Measurements from ENCODE around the gene BCR. TPM values are rescaled to one million over a fixed set of nuclear protein-coding genes. Genes with fewer than 3 reads are reported as not detected.

BCR gene
- total RNA-seq, 1 experiment from 2014 or later, result 77.0 TPM

DNA sequence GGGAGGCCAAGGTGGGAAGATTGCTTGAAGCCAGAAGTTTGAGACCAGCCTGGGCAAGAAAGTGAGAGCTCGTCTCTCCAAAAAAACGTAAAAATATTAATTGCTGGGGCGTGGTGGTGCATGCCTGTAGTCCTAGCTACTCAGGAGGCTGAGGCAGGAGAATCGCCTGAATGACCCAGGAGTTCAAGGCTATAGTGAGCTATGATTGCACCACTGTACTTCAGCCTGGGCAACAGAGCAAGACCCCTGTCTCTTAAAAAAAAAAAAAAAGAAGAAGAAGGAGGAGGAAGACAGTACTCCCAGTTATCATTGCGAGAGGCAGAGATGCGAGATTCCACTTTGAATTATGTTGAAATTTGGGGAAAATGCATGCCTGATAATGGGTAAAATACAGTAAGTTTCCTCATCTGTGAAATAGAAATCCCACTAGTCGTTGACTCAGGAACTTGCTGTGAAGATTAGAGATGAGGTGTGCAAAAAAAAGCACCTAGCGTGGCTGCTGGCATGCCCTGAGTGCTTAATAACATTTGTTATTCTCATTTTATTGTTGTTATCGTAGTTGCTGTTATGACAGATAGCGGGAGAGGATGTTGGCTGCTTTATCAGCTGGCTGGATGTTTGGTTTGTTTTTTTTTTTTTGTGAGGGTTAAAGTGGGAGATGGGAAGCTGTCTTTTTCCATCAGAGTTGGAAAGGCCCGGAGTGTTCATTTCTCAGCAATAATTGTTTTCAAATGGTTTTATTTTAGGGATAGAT lies 33.4 kb downstream of the BCR start:
- Mint-ChIP-seq H3K27me3 (ENCODE audit: low read depth) (no peaks in the 10 kb centered on the region), H3K4me1 (peaks cover 47 to 49% of the 10 kb centered on the region in 2 experiments), H3K4me3 (no peak overlapping the region), H3K27ac (peak overlapping the region in 2 of 3 experiments; percentile 26 to 83; a peak in 2 of 7 replicates), H3K36me3 (ENCODE audit: insufficient read depth in 1 of 3, low read depth in 3 of 3) (peaks cover 2 to 6% (median 3%) of the 10 kb centered on the region in 3 experiments; a peak in 4 of 7 replicates), H3K9me3 (no peaks in the 10 kb centered on the region)
- H4K20me1 ChIP-seq (ENCODE audit: control insufficient read depth, insufficient read depth, insufficient read length), result no peaks in the 10 kb centered on the region
- no peak overlapping the region for H3K9ac ChIP-seq (ENCODE audit: extremely low read depth, insufficient read length, low read length)
- peaks cover 19% of the 10 kb centered on the region for H3K79me1 ChIP-seq (ENCODE audit: insufficient read depth, low read depth, low read length, poor library complexity, severe bottlenecking)
- peaks cover 44% of the 10 kb centered on the region for H3K79me2 ChIP-seq (ENCODE audit: insufficient read depth, low read length)
- no peak overlapping the region for H2AK5ac ChIP-seq (ENCODE audit: insufficient read length, low read length)
- H2BK5ac ChIP-seq (ENCODE audit: insufficient read length, low read length), result no peak overlapping the region
- no CpG with 5 or more reads among the region's 11 CpGs for WGBS (ENCODE audit: extremely low coverage, insufficient read length, low lambda C conversion rate)
- no peak overlapping the region for H2BK120ac ChIP-seq (ENCODE audit: low read depth, low read length, poor library complexity, severe bottlenecking)
- no peak overlapping the region for H4K91ac ChIP-seq (ENCODE audit: insufficient read length, low read depth, low read length)
- no peak overlapping the region for H4K8ac ChIP-seq (replicated peaks; ENCODE audit: insufficient read length, low read depth, low read length)
- no peak overlapping the region for H3K4ac ChIP-seq (ENCODE audit: low read depth, low read length)
- TF ChIP-seq, protein P1, sequence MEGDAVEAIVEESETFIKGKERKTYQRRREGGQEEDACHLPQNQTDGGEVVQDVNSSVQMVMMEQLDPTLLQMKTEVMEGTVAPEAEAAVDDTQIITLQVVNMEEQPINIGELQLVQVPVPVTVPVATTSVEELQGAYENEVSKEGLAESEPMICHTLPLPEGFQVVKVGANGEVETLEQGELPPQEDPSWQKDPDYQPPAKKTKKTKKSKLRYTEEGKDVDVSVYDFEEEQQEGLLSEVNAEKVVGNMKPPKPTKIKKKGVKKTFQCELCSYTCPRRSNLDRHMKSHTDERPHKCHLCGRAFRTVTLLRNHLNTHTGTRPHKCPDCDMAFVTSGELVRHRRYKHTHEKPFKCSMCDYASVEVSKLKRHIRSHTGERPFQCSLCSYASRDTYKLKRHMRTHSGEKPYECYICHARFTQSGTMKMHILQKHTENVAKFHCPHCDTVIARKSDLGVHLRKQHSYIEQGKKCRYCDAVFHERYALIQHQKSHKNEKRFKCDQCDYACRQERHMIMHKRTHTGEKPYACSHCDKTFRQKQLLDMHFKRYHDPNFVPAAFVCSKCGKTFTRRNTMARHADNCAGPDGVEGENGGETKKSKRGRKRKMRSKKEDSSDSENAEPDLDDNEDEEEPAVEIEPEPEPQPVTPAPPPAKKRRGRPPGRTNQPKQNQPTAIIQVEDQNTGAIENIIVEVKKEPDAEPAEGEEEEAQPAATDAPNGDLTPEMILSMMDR (conservative IDR thresholded peaks at IDR 0.05), result no peak
- H3K27ac ChIP-seq (ENCODE audit: insufficient read length, low read depth, low read length), result no peak overlapping the region
- H3K18ac ChIP-seq (ENCODE audit: insufficient read length, low read depth, low read length), result no peak overlapping the region
- no peaks in the 10 kb centered on the region for H3K23me2 ChIP-seq (ENCODE audit: insufficient read length, low read depth, low read length, poor library complexity, severe bottlenecking)
- no peak overlapping the region for H2BK15ac ChIP-seq (ENCODE audit: low read depth, low read length)
- H3K4me2 ChIP-seq (ENCODE audit: insufficient read depth, insufficient read length, low read length), result no peak overlapping the region
- no peak overlapping the region for H3K23ac ChIP-seq (ENCODE audit: insufficient read length, low read depth, low read length)
- H2AFZ ChIP-seq (ENCODE audit: low read length), result no peak overlapping the region
- H2BK12ac ChIP-seq (ENCODE audit: insufficient read length, low read depth, low read length), result no peak overlapping the region
- H3K4me1 ChIP-seq (ENCODE audit: insufficient read depth, low read length), result peaks cover 5% of the 10 kb centered on the region; the same call in 1 of the 2 replicates
- H4K5ac ChIP-seq (ENCODE audit: insufficient read length, low read depth, low read length), result no peak overlapping the region
- no peaks in the 10 kb centered on the region for H3K9me3 ChIP-seq (ENCODE audit: control insufficient read depth, low read depth, low read length)
- no peaks in the 10 kb centered on the region for H3K27me3 ChIP-seq (ENCODE audit: insufficient read depth, low read length)
- no peak for DNase-seq
- no peak overlapping the region for H3T11ph ChIP-seq (ENCODE audit: low read length)
- no peak overlapping the region for H2BK20ac ChIP-seq (ENCODE audit: low read depth, low read length, poor library complexity, severe bottlenecking)
- no peak overlapping the region for H3K14ac ChIP-seq (ENCODE audit: insufficient read depth, low read length)
- no peak overlapping the region for H3K56ac ChIP-seq (ENCODE audit: insufficient read length, low read depth, low read length)
